Stimulated activated CD4-positive, alpha-beta T cell treated with anti-CD3 and anti-CD28 coated beads, Interleukin-1b, Interleukin-23, amount 100 ng/mL, for 24 hours (primary cell): ENCODE results near the gene CAMTA1.
A peak's percentile ranks its signal among the peaks of the same experiment; 100 is the strongest.

Source experiments
- DNase-seq, 4 experiments: peaks; one replicate each; pipeline ENCODE4 v3.0.0-alpha.2; 2020; ENCODE audit warnings: low read depth in 4 of 4, low spot score in 1 of 4

The CAMTA1 gene

GRCh38 chr1:6776389-6776788, 8.9 kb upstream of the CAMTA1 start:
- no peak for DNase-seq

- DNase-seq, result no peak
Measured at GRCh38 chr1:6776895-6777294, 8.4 kb upstream of the CAMTA1 start.

GRCh38 chr1:6777813-6778212, 7.4 kb upstream of the CAMTA1 start:
- no peak for DNase-seq

DNA sequence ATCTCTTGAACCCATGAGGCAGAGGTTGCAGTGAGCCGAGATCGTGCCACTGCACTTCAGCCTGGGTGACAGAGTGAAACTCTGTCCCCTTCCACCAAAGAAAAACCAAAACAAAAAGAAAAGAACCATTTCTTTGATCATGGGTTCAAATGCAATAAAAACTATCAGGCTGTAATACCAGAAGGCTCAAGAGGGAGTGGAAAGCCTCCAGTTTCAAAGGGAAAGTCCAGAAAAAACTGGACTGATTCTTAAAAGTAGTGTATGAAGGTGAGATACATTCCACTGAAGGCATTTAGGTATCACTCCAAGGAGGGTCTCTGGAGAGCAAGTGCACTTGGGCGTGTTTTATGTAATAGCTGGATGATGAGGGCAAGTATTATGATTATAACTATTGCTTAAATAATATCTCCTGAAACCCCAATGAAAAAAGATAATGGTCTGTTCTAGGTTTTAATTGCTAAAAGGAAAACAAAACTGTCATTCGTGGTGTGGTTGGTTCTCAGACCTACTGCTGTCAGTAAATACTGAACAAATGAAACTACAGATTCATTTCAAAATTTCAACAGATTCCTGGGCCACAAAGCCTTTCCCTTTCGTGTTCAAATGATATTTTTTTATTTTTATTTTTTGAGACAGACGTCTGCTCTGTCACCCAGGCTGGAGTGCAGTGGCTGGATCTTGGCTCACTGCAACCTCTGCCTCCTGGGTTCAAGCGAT, 6.0 kb upstream of the CAMTA1 start:
- no peak for DNase-seq

GRCh38 chr1:6782151-6782550, 3.1 kb upstream of the CAMTA1 start:
- no peak for DNase-seq

GRCh38 chr1:6783221-6783620, 2.0 kb upstream of the CAMTA1 start:
- no peak for DNase-seq

GRCh38 chr1:6783936-6784559, 1.2 kb upstream of the CAMTA1 start:
- no peak for DNase-seq

DNA sequence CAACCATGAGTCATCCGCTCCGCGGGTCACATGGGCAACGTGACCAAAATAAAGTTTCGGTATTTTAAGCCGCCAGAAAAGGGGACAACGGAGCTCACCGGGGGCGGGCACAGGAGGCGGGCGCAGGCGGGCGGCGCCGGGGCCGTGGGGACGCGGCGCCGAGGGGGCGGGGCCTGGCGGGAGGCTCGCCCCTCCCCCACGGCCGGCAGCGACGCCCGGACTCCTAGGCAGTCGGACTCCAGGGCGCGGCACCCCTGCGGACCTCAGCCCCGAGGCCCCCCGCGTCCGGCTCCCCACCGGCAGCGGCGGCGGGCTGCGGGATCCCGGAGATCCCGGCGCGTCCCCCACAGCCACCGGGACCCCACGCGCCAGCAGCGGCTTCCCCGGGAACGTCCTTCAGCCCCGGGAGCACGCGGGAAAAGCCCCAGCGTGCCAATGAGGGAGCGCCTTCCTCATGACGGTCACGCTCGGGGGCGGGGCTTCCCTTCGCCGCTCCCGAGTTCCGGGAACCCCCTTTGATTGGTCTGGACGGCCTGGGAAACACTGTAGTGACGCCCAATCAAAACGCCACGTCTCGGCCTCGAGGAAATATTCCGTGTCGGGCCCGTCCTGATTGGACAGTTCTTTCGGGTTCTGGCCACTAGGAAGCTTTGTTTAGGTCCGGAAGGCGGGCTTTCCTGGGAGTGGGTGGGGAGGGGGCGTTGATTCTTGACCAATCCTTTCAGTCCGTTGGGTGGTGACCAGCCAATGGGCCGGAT, 515 bp upstream of the CAMTA1 start:
- peak; percentile 97 to 98 (median 98) for DNase-seq

GRCh38 chr1:6785728-6786505, 663 bp downstream of the CAMTA1 start:
- peak in 2 of 4 experiments; percentile 21 to 43 for DNase-seq

GRCh38 chr1:6788946-6789345, 3.7 kb downstream of the CAMTA1 start:
- DNase-seq, result no peak

GRCh38 chr1:6790146-6790545, 4.9 kb downstream of the CAMTA1 start:
- no peak for DNase-seq

GRCh38 chr1:6794164-6794563, 8.9 kb downstream of the CAMTA1 start:
- no peak for DNase-seq

DNA sequence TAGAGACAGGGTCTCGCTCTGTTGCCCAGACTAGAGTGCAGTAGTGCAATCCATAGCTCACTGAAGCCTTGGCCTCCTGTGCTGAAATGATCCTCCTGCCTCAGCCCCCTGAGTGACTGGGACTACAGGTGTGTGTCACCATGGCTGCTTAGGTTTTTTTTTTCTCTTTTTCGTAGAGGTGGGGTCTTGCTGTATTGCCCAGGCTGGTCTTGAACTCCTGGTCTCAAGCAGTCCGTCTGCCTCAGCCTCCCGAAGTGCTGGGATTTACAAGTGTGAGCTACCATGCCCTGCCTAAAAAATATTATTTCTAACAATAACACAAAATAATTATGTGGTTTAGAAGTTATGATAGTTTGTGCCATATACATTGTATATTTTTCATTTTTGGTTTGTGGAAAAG, 9.9 kb downstream of the CAMTA1 start:
- no peak for DNase-seq

DNA sequence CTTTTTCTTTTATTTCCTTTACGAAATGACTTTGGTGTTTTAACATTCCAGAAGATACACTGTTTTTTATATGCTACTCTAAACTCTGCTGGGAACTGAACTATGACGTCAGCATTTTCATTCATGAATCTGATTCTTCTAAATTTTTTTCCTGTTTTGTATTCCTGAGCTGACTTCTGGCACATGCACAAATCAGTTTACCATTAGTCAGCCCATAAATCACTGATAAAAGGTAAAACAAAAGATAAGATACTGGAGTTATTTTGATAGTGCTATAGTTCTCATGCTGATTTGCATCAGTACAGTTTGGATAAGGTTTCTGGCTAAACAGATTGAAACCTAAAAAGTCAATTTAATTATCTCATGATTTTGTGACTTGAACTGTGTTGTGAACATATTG, 10.4 kb downstream of the CAMTA1 start:
- DNase-seq, result no peak

DNA sequence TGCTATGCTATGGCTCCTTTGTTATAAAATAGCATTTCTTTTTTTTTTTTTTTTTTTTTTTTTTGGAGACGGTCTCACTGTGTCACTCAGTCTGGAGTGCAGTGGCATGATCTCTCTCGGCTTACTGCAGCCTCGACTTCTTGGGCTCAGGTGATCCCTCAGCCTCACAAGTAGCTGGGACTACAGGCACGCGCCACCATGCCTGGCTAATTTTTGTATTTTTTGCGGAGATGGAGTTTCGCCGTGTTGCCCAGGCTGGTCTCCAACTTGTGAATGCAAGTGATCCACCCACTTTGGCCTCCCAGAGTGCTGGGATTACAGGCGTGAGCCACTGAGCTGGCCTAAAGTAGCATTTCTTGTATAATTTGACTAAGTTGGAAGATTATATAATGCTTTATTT, 10.8 kb downstream of the CAMTA1 start:
- DNase-seq, result no peak

- DNase-seq, result no peak
Measured at GRCh38 chr1:6799499-6799898, 14.2 kb downstream of the CAMTA1 start.

DNA sequence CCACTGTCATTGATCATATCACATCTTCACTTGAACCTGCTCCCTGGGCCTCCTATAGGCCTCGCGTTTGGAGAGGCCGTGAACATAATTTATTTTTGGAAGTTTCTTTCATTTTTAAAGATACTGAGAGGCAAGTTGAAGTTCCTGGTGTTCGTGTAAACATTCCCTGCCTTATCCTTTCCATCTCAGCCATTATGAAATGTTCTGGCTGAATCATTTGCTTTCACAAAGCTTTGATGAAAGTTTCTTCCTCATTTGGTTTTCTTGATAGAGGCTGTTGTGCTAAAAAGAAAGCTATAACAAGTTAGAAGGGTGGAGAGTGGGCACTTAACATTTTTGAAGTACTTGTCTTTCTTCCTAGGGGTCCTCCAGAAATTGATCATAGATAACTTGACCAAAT, 15.5 kb downstream of the CAMTA1 start:
- no peak for DNase-seq

- no peak for DNase-seq
Measured at GRCh38 chr1:6801199-6801598, 15.9 kb downstream of the CAMTA1 start.

DNA sequence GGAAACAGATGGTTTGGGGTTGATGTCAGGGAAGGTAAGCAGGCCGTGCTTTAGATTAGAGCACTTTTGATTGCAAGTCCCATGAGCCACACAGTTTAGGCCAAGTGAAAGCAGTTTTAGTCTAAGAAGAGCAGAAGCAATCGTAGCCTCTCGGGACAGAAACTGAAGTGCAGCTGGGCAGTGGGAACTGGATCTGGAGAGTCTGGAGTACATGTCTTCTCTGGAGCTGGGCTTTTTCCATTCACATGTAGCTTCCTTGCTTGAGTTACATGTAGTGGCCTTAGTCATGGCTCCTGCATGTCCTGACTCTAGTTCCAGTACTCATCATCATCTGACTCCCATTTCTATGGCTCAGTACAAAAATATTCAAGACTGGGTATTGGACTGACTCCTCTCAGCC, 16.7 kb downstream of the CAMTA1 start:
- DNase-seq, result no peak

- no peak for DNase-seq
Measured at GRCh38 chr1:6802454-6802853, 17.2 kb downstream of the CAMTA1 start.

- no peak for DNase-seq
Measured at GRCh38 chr1:6802893-6803292, 17.6 kb downstream of the CAMTA1 start.

DNA sequence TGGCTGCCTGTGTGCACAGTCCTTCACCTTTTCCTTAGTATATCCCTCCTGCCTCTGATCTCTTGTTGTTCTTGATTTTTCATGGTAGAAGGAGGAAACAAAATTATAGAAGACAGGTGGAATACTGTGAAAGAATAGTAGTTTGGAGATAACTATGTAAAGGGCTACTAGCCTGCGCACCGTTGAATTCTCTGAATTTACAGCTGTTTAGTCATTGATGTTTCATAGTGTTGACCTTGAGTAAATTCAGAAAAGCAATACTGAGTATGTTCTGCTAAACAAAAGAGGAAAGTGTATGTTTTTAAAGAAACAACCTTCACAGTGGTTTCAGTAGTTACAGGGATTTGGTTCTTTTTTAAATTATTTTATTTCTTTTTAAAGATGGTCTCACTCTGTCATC, 18.1 kb downstream of the CAMTA1 start:
- DNase-seq, result no peak
